Activated naive CD4-positive, alpha-beta T cell treated with anti-CD3 and anti-CD28 coated beads for 36 hours (primary cell): Measurements from ENCODE around the gene FAHD2A. TPM values are rescaled to one million over a fixed set of nuclear protein-coding genes. Genes with fewer than 3 reads are reported as not detected.

Experiments used
- CTCF ChIA-PET: fragments of 350-600 bp; sonication (Branson Sonifier 250); formaldehyde crosslinking; loops from one replicate; lab custom pipeline; 2021; ENCODE audit warnings: antibody characterized with exemption; lab: Charles Lee
- DNase-seq: peaks from one replicate; pipeline ENCODE4 v3.0.0-alpha.2; 2020
- H3K27ac Mint-ChIP-seq: one replicate; pipeline ENCODE4 v1.8.0; 2021; ENCODE audit warnings: mild to moderate bottlenecking, mixed read lengths
- H3K27me3 Mint-ChIP-seq: one replicate; pipeline ENCODE4 v1.8.0; 2021; ENCODE audit warnings: low read depth, mixed read lengths
- H3K36me3 Mint-ChIP-seq: one replicate; pipeline ENCODE4 v1.8.0; 2021; ENCODE audit warnings: low read depth, mixed read lengths
- H3K4me1 Mint-ChIP-seq: one replicate; pipeline ENCODE4 v1.8.0; 2021; ENCODE audit warnings: low read depth, mixed read lengths
- H3K4me3 Mint-ChIP-seq: one replicate; pipeline ENCODE4 v1.8.0; 2021; ENCODE audit warnings: mild to moderate bottlenecking, moderate library complexity, mixed read lengths
- H3K9me3 Mint-ChIP-seq: one replicate; pipeline ENCODE4 v1.8.0; 2021; ENCODE audit warnings: mixed read lengths
- intact Hi-C: fragments of 100-400 bp; cut with micrococcal nuclease; formaldehyde crosslinking; loops from one replicate; pipeline ENCODE4 v1.15.1; 2023
- total RNA-seq, 2 experiments: library from RNA; stranded (reverse); gene quantifications; one replicate each; pipeline ENCODE4 v1.2.3, GENCODE V29; 2021

FAHD2A gene
- total RNA-seq, 2 experiments from 2014 or later, result 49.3 to 50.7 TPM

DNA sequence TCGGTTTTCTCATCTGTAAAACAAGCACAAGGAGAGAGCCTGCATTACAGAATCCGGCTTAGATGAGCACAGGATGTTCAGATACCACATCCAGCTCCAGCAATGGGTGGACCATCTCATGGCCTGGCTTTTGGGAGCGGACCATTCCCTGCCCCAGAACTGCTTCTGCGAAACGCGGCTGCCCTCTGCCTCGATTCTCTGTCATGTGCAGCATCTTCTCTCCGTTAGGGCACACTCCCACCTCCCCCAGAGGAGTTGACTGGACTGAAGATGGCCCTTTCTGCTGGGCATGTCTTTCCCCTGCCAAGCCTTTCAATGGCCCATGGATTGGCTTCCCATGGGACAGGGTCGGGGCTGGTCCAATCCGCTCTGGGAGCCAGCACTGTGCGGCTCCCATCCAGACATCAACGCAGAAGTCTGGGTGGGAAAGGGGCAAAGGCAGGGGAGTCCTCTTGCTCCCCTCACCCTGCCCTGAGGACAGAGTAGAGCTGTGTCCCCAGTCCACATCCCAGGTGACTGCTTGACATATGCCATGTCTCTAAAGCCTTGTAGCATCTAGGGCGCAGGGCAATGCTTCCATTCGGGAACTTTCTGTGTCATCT is 14.3 kb upstream of the FAHD2A start:
- Mint-ChIP-seq H3K4me3 (no peak overlapping the region), H3K36me3 (no peaks in the 10 kb centered on the region), H3K27ac (no peak overlapping the region), H3K4me1 (no peaks in the 10 kb centered on the region), H3K9me3 (no peaks in the 10 kb centered on the region), H3K27me3 (no peaks in the 10 kb centered on the region)
- CTCF ChIA-PET, result interaction anchor here (0.7 to 3.8 kb wide), 5 partner anchors 8 to 157 kb away, joined by 3 to 41 read pairs (median 5); partner anchors contain the start of gene FAHD2A
- intact Hi-C loops, result no loop called here
- no peak for DNase-seq

DNA sequence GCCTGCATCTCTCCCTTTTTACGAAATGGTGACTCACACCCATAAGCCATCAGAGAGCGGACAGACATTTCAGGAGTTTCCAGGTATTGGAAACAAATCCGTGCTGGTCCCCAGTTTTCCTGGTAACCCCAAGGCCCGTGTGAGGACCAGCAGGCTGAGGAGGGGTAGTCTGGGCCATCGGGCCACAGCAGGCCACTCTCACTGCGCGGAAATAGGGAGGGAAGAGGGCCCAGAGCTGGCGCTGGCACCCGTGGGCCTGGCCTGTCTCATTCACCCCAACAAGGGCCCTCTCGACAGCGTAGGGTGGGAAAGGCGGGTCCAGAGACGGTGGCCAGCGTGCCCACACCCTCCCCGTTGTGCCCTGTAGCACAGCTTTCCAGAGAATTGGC is 13.7 kb upstream of the FAHD2A start:
- intact Hi-C loops, result loop anchor here (1.0 kb wide), 1 partner anchor 340 kb away; no protein-coding TSS in a partner anchor
- Mint-ChIP-seq H3K4me1 (no peaks in the 10 kb centered on the region), H3K4me3 (no peak overlapping the region), H3K36me3 (no peaks in the 10 kb centered on the region), H3K27me3 (no peaks in the 10 kb centered on the region), H3K9me3 (no peaks in the 10 kb centered on the region), H3K27ac (no peak overlapping the region)
- DNase-seq, result no peak
- CTCF ChIA-PET, result interaction anchor here (0.7 to 3.8 kb wide), 9 partner anchors 9 to 340 kb away, joined by 3 to 41 read pairs (median 4); partner anchors contain the start of gene FAHD2A

DNA sequence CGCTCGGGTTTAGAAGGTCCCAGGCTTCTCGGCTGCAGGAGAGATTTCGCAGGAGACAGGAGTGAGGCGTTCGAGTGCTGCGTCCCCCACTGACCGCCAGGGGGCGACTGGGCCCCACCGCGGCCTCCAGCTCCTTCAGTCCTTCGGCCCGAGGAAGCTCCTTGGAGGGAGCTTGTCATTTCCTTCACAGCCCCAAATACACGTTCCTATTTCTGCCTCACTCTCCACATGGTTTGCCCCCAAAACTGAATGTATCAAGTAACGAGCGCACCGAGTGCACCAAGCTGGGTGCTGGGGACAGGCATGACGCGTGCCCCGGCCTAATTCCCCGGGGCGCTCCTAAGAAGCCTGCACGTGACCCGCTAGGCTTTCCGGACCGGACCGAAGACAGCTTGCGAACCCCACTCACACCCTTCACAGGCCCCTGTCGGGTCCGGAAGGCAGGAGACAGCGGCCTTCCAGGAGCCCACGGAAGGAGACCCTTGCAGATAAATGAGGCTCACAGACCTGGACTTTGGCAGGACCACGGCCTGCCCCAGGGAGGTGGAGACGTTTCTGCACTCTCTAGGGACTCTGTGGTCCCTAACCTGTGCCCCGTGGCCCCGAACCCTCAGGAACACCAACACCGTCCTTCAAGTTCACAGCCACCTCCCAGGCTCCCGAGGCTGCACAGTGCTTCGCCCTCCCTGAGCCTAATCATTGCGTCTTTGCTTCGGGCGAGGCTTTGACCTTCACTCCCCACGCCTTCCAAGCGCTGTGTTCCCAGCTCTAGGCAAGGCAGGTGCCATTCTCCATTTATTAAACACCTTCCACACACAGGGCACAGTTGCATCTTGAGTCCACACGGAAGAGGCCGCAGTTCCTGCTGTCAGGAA is 13.0 kb upstream of the FAHD2A start:
- no peaks in the 10 kb centered on the region for H3K9me3 Mint-ChIP-seq
- H3K4me3 Mint-ChIP-seq, result no peak overlapping the region
- H3K4me1 Mint-ChIP-seq, result no peaks in the 10 kb centered on the region
- H3K27ac Mint-ChIP-seq, result no peak overlapping the region
- H3K27me3 Mint-ChIP-seq, result no peaks in the 10 kb centered on the region
- no peaks in the 10 kb centered on the region for H3K36me3 Mint-ChIP-seq
- CTCF ChIA-PET, result interaction anchor here (0.7 to 3.8 kb wide), 9 partner anchors 10 to 339 kb away, joined by 3 to 41 read pairs (median 4); partner anchors contain the start of gene FAHD2A
- intact Hi-C loops, result loop anchor here (1.0 kb wide), 1 partner anchor 340 kb away; no protein-coding TSS in a partner anchor
- DNase-seq, result peak; percentile 62

DNA sequence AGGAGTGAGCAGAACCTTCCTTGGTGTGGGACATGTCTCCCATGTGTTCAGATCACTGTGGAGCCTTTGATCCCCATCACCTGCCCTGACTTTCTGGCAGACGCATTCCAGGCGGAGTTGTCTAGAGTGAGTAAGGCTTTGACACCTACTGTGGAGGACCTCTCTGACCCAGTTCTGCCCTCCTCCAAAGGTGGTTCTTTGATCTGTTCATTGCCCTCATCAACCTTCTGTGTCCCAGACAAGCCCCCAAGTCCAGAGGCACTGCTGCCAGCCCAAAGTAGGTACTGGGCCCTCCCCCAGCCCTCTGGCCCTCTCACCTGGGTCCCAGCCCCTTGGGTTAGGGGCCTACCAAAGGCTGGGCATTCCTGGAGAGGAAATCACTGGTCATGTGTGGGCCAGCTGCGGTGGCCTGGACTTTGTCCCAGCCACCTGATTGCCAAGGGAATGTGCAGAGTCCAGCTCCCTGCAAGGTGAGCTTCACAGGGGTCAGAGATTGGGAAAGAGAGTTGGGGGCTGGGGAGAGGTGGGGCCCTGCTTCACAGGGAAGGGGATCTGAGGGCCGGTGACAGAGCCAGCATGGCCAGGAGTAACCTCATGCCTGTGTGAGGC is 12.1 kb upstream of the FAHD2A start:
- no peaks in the 10 kb centered on the region for H3K9me3 Mint-ChIP-seq

DNA sequence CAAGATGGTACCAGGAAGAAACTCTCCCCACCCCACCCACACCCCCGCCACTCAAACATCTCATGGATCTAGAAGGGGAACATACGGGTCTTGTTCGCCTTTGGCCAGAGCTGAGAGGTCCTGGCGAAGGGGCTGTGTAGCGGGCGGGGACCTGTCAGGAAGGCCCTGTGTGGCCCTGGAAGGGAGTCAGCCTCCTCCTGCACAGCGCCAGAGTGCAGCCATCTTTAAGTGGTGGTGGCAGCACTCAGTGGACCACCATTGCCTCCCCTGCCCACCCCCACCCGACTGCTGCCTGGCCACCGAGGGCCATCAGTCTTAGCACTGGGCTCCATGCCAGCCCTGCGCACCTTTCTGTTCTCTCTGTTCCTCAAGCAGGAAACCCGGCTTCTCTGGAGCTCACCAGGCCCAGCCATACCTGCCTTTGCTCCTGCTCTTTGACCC is 11.6 kb upstream of the FAHD2A start:
- Mint-ChIP-seq H3K9me3 (no peaks in the 10 kb centered on the region), H3K4me1 (no peaks in the 10 kb centered on the region), H3K36me3 (no peaks in the 10 kb centered on the region), H3K4me3 (no peak overlapping the region), H3K27me3 (no peaks in the 10 kb centered on the region), H3K27ac (no peak overlapping the region)
- CTCF ChIA-PET, result interaction anchor here (2.4 kb wide), 1 partner anchor 11 kb away, joined by 6 read pairs; the partner anchor contains the start of gene FAHD2A
- intact Hi-C loops, result no loop called here
- DNase-seq, result no peak

More for the DNA sequence above, 12.1 kb upstream of the FAHD2A start:
- no peaks in the 10 kb centered on the region for H3K4me1 Mint-ChIP-seq
- no peaks in the 10 kb centered on the region for H3K36me3 Mint-ChIP-seq
- intact Hi-C loops, result no loop called here
- no peaks in the 10 kb centered on the region for H3K27me3 Mint-ChIP-seq
- DNase-seq, result no peak
- no peak overlapping the region for H3K4me3 Mint-ChIP-seq
- CTCF ChIA-PET, result interaction anchor here (2.4 to 3.8 kb wide), 2 partner anchors 11 kb away, joined by 6 to 41 read pairs; partner anchors contain the start of gene FAHD2A
- H3K27ac Mint-ChIP-seq, result no peak overlapping the region

DNA sequence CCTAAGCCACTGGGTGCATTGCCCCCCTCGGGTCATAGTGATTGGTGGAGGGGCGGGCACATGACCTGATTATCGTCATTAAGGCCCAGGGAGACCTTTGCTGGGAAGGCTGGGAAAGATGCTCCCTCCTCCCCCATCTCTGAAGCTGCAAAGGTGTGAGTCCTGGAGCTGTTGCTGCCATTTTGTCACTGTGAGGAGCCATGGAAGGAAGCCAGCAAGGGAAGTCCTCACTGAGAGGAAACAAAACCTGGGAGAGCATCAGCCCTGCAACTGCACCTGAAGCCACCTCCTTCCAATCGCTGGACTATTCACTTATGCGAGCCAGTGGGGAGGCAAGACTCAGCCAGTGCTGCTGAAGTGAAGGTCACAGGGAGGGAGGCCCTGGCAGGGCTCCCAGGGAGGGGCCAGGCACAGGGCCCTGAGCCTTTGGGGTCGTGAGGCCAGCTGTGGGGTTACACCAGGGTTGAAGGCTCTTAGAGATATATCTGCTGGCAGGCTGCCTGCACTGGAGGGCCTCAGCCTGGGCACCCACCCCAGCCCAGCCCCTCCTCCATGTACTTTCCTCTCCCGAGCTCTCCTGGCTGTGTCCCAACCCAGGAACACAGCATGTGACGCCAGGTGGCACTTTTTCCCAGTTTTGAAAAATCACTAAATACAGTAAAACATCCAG is 10.7 kb upstream of the FAHD2A start:
- Mint-ChIP-seq H3K27me3 (no peaks in the 10 kb centered on the region), H3K4me3 (no peak overlapping the region), H3K4me1 (no peaks in the 10 kb centered on the region), H3K27ac (no peak overlapping the region), H3K9me3 (no peaks in the 10 kb centered on the region), H3K36me3 (no peaks in the 10 kb centered on the region)
- intact Hi-C loops, result no loop called here
- no peak for DNase-seq
- CTCF ChIA-PET, result interaction anchor here (2.4 kb wide), 1 partner anchor 10 kb away, joined by 6 read pairs; the partner anchor contains the start of gene FAHD2A

DNA sequence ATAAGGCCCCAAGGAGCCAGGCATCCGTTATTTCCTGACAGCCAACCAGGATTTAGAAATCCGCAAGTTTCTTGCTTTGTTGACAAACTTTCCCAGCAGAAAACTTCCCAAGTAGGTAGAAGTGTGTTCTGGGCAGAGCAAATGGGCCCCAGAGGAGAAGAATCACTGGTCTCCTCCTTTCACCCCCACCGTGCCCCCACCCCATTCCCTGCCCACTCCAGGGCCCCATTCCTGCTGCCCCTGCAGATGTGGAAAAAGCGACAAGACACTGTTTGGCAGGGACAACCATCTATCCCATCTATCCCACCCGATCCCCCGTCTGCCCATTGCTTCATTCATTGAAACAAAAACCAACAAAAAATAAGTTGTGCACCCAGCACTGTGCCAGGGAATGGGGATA is 10.2 kb upstream of the FAHD2A start:
- CTCF ChIA-PET, result interaction anchor here (2.4 kb wide), 1 partner anchor 9 kb away, joined by 6 read pairs; the partner anchor contains the start of gene FAHD2A
- no peak overlapping the region for H3K4me3 Mint-ChIP-seq
- no peaks in the 10 kb centered on the region for H3K36me3 Mint-ChIP-seq
- H3K9me3 Mint-ChIP-seq, result no peaks in the 10 kb centered on the region
- H3K4me1 Mint-ChIP-seq, result no peaks in the 10 kb centered on the region
- no peak for DNase-seq
- H3K27me3 Mint-ChIP-seq, result no peaks in the 10 kb centered on the region
- intact Hi-C loops, result no loop called here
- no peak overlapping the region for H3K27ac Mint-ChIP-seq

DNA sequence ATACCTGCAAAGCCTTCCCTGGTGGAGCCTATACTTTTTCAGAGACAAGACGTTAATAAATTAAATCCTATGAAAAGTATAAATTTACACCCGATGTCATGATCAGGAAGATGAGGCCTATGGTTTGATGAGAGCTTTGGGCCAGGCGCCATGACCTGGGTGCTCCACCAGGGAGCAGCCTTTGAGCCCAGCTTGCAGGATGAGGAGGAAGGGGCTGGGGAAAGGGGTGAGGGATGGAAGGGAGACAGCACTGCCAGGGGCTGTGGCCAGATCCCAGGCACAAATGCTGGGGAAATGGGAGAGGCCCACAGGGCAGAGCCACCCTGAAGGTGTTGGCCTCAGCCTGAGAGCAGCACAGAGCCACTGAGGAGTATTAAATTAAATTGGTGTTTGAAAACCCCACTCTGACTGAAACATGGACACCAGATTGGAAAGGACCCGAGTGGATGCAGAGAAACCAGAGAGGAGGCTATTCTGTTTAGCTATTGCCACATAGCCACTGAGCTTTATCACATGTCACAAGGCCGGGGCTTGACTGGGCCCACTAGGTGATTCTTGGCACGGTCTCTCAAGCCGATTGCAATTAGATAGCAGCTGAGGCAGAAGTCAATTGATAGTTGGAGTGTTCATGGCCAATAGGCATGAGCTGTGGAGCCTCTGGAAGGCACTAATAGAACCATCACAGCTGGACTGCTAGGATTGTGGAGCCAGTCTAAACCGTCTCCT is 9.6 kb upstream of the FAHD2A start:
- no peaks in the 10 kb centered on the region for H3K27me3 Mint-ChIP-seq
- H3K4me3 Mint-ChIP-seq, result no peak overlapping the region
- intact Hi-C loops, result no loop called here
- no peaks in the 10 kb centered on the region for H3K9me3 Mint-ChIP-seq
- CTCF ChIA-PET, result interaction anchor here (1.1 to 2.4 kb wide), 2 partner anchors 9 kb away, joined by 6 read pairs; partner anchors contain the start of gene FAHD2A
- DNase-seq, result no peak
- H3K27ac Mint-ChIP-seq, result no peak overlapping the region
- no peaks in the 10 kb centered on the region for H3K36me3 Mint-ChIP-seq
- no peaks in the 10 kb centered on the region for H3K4me1 Mint-ChIP-seq

DNA sequence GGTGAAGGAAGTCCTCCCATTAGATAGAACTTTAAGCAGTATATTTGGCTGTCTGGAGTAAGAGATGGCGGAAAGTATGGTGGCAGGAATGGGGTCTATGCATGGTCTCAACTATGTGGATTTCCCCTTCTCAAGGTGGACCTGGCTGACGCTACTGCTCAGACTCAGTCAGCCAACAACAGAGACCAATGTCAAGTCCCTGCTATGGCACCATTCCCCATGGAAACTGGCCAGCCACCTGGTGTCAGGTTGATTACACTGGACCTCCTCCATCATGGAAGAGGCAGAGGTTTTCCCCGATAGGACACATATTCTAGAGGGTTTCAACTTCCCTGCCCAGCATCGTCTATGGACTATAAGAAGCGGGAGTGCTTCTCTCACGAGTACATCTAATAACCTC is 8.6 kb upstream of the FAHD2A start:
- Mint-ChIP-seq H3K36me3 (no peaks in the 10 kb centered on the region), H3K4me3 (no peak overlapping the region)
- intact Hi-C loops, result no loop called here

DNA sequence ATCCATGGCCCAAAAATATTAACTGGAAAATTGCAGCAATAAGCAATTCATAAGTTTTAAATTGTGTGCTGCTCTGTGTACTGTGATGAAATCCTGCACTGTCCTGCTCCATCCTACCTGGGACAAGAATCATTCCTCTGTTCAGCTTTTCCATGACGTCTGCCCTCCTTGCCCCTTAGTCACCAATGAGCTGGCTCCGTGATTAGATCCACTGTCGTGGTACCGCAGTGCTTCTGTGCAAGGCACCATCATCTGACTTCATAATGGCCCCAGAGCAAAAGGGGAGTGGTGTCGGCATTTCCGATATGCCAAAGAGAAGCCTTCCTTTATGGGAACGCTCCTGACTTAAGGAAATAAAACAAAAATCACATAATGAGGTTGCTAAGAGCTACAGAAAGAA is 3.4 kb upstream of the FAHD2A start:
- intact Hi-C loops, result no loop called here
- no peak for DNase-seq
- CTCF ChIA-PET, result interaction anchor here (5.9 kb wide), 1 partner anchor 11 kb away, joined by 41 read pairs; no protein-coding TSS in a partner anchor
- no peaks in the 10 kb centered on the region for H3K27me3 Mint-ChIP-seq
- no peaks in the 10 kb centered on the region for H3K9me3 Mint-ChIP-seq
- H3K36me3 Mint-ChIP-seq, result no peaks in the 10 kb centered on the region
- peaks cover 12% of the 10 kb centered on the region for H3K4me1 Mint-ChIP-seq
- no peak overlapping the region for H3K4me3 Mint-ChIP-seq
- no peak overlapping the region for H3K27ac Mint-ChIP-seq

More for the DNA sequence above, 8.6 kb upstream of the FAHD2A start:
- Mint-ChIP-seq H3K27ac (no peak overlapping the region), H3K4me1 (no peaks in the 10 kb centered on the region), H3K27me3 (no peaks in the 10 kb centered on the region), H3K9me3 (no peaks in the 10 kb centered on the region)
- DNase-seq, result no peak
- CTCF ChIA-PET, result interaction anchor here (1.1 kb wide), 1 partner anchor 8 kb away, joined by 6 read pairs; the partner anchor contains the start of gene FAHD2A

DNA sequence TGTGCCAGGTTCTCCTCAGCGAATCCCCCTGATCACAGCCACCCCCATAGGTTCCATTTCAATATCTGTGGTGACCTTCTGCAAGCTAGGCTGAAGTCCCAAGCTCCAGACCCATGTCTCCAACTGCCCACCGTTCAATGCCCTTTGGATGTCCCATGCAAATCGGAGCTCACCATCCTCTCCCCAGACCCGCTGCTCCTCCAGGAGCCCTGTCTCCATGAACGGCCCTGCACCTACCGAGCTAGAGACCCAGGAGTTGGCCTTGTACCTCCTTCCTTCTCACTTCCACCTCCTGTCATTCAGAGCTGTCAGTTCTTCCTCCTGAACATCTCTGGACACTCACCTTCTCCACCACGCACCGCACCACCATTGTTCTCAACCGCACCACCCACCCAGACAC is 1.0 kb upstream of the FAHD2A start:
- no peaks in the 10 kb centered on the region for H3K27me3 Mint-ChIP-seq
- no peak for DNase-seq
- H3K27ac Mint-ChIP-seq, result no peak overlapping the region
- peaks cover 18% of the 10 kb centered on the region for H3K4me1 Mint-ChIP-seq
- H3K9me3 Mint-ChIP-seq, result no peaks in the 10 kb centered on the region
- H3K36me3 Mint-ChIP-seq, result peaks cover 3% of the 10 kb centered on the region
- intact Hi-C loops, result loop anchor here (5.0 kb wide), 2 partner anchors 126 to 379 kb away; no protein-coding TSS in a partner anchor
- H3K4me3 Mint-ChIP-seq, result peak overlapping the region; percentile 95
- CTCF ChIA-PET, result interaction anchor here (1.6 to 5.9 kb wide), 4 partner anchors 8 to 13 kb away, joined by 4 to 41 read pairs (median 6); no protein-coding TSS in a partner anchor
